HG02759 (cell line): ENCODE data around the gene RFC2.
"Not testable (repeated sequence)": the region's sequence is repeated elsewhere in the genome, so short reads cannot be mapped to it uniquely, and the experiment has no call there.

Experiments
- ATAC-seq: cut with Tn5 transposase; IDR thresholded peaks from one replicate; pipeline ENCODE4 v1.9.1; 2021; ENCODE audit warnings: mild to moderate bottlenecking, moderate library complexity; ENCODE audit not compliant: unreplicated experiment

The RFC2 gene

GRCh38 chr7:74252893-74253292 lies 1.3 kb downstream of the RFC2 start:
- no peak for ATAC-seq

GRCh38 chr7:74249058-74249457 lies 5.1 kb downstream of the RFC2 start:
- ATAC-seq: not testable (repeated sequence)

GRCh38 chr7:74248156-74248555 lies 6.0 kb downstream of the RFC2 start:
- no peak for ATAC-seq

- no peak for ATAC-seq
Observed at GRCh38 chr7:74246497-74246896, 7.7 kb downstream of the RFC2 start.

GRCh38 chr7:74242122-74242443 lies 12.1 kb downstream of the RFC2 start:
- no peak for ATAC-seq

GRCh38 chr7:74240482-74240881 lies 13.7 kb downstream of the RFC2 start:
- ATAC-seq: no peak

GRCh38 chr7:74236284-74236683 lies 17.9 kb downstream of the RFC2 start:
- ATAC-seq: no peak

GRCh38 chr7:74235518-74236268 lies 18.5 kb downstream of the RFC2 start:
- ATAC-seq: no peak

GRCh38 chr7:74233655-74234285 lies 20.4 kb downstream of the RFC2 start:
- ATAC-seq: no peak

GRCh38 chr7:74231232-74231590 lies 23.0 kb downstream of the RFC2 start:
- peak; percentile 75 for ATAC-seq

GRCh38 chr7:74230446-74231231 lies 23.6 kb downstream of the RFC2 start:
- peak; percentile 26 for ATAC-seq

- ATAC-seq: no peak
Observed at GRCh38 chr7:74228951-74229900, 25.0 kb downstream of the RFC2 start.

- ATAC-seq: no peak
Observed at GRCh38 chr7:74226633-74227032, 27.6 kb downstream of the RFC2 start.

- no peak for ATAC-seq
Observed at GRCh38 chr7:74225400-74225799, 28.8 kb downstream of the RFC2 start.

- ATAC-seq: not testable (repeated sequence)
Observed at GRCh38 chr7:74224907-74225306, 29.3 kb downstream of the RFC2 start.

- ATAC-seq: no peak
Observed at GRCh38 chr7:74224511-74224832, 29.7 kb downstream of the RFC2 start.

- ATAC-seq: no peak
Observed at GRCh38 chr7:74223711-74224510, 30.3 kb downstream of the RFC2 start.

GRCh38 chr7:74222851-74223710 lies 31.1 kb downstream of the RFC2 start:
- no peak for ATAC-seq

- ATAC-seq: no peak
Observed at GRCh38 chr7:74221713-74222112, 32.5 kb downstream of the RFC2 start.
